Neural crest cell (in vitro differentiated cells): ENCODE results near the gene ADTRP. TPM values are rescaled to one million over a fixed set of nuclear protein-coding genes. Genes with fewer than 3 reads are reported as not detected.

Experiments
- DNase-seq: peaks from one replicate; pipeline ENCODE4 v3.0.0; 2021; ENCODE audit warnings: low read depth, mixed read lengths, low spot score
- H3K27ac Mint-ChIP-seq: one replicate; pipeline ENCODE4 v1.8.0; 2021; ENCODE audit warnings: mild to moderate bottlenecking, mixed read lengths; ENCODE audit not compliant: unreplicated experiment
- H3K27me3 Mint-ChIP-seq: 2 replicates; pipeline ENCODE4 v1.8.0; 2021; ENCODE audit warnings: low read depth, mild to moderate bottlenecking, mixed read lengths
- H3K36me3 Mint-ChIP-seq: 2 replicates; pipeline ENCODE4 v1.8.0; 2021; ENCODE audit warnings: low read depth, mild to moderate bottlenecking, mixed read lengths
- H3K4me1 Mint-ChIP-seq: 2 replicates; pipeline ENCODE4 v1.8.0; 2021; ENCODE audit warnings: mixed read lengths
- H3K4me3 Mint-ChIP-seq: one replicate; pipeline ENCODE4 v1.8.0; 2021; ENCODE audit warnings: mild to moderate bottlenecking, mixed read lengths
- H3K9me3 Mint-ChIP-seq: 2 replicates; pipeline ENCODE4 v1.8.0; 2021; ENCODE audit warnings: mixed read lengths
- total RNA-seq: library from RNA; stranded (reverse); gene quantifications from 2 replicates; pipeline ENCODE4 v1.2.1, GENCODE V29; 2021
- TF ChIP-seq, protein P1 (sequence below): fragments of 200-600 bp; sonication (generic); conservative IDR thresholded peaks from 2 replicates; pipeline ENCODE4 v1.5.0; 2021; ENCODE audit warnings: antibody characterized with exemption, mild to moderate bottlenecking

The ADTRP gene
- total RNA-seq, 1 donor from 2014 or later, result not detected

DNA sequence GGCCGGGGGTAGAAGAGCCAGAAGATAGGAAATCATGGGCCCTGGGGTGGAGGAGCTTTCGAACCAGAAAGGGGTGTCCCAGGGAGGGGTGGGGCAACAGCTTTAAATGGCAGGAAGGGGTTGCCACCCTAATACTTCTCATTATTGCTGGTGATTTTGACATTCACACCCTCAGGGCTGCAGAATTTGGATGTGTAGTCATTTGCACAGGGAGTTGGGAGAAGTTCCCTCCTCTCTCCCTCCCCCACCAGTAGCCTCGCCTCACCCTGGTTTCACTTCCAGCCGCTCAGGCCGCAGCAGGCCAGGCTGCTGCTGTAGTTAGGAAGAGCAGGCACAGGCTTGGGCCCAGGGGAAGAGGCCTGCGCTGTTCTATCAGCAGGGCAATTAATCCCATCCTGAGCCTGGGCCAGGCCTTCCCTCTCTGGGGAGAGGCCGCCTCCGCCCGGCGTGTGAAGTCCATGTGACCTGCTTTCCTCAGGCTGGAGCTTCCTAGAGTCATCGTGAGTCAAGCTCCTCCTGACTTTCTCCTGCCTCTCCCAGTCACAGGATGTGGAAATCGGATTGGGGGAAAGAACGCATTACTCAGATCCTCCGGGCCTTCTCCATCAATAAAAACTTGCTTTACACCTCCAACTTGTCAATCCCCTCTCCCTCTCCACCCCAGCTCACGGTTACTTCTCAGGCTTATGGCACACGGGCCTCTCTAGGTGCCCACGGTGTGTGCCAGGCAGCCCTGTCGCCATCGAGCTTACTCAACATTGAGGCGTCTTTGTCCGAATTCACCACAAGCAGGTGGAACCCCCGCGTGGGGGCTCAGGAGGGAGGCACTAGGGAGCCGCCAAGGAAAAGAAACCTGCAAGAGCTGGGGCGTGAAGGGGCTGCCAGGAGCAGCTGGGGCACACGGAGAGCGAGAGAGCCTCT is 7.8 kb downstream of the ADTRP start:
- peak overlapping the region; percentile 38 for H3K27ac Mint-ChIP-seq
- no peaks in the 10 kb centered on the region for H3K36me3 Mint-ChIP-seq
- no peaks in the 10 kb centered on the region for H3K27me3 Mint-ChIP-seq
- TF ChIP-seq, protein P1, sequence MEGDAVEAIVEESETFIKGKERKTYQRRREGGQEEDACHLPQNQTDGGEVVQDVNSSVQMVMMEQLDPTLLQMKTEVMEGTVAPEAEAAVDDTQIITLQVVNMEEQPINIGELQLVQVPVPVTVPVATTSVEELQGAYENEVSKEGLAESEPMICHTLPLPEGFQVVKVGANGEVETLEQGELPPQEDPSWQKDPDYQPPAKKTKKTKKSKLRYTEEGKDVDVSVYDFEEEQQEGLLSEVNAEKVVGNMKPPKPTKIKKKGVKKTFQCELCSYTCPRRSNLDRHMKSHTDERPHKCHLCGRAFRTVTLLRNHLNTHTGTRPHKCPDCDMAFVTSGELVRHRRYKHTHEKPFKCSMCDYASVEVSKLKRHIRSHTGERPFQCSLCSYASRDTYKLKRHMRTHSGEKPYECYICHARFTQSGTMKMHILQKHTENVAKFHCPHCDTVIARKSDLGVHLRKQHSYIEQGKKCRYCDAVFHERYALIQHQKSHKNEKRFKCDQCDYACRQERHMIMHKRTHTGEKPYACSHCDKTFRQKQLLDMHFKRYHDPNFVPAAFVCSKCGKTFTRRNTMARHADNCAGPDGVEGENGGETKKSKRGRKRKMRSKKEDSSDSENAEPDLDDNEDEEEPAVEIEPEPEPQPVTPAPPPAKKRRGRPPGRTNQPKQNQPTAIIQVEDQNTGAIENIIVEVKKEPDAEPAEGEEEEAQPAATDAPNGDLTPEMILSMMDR, result no peak
- no peaks in the 10 kb centered on the region for H3K9me3 Mint-ChIP-seq
- no peaks in the 10 kb centered on the region for H3K4me1 Mint-ChIP-seq
- no peak overlapping the region for H3K4me3 Mint-ChIP-seq
- no peak for DNase-seq

DNA sequence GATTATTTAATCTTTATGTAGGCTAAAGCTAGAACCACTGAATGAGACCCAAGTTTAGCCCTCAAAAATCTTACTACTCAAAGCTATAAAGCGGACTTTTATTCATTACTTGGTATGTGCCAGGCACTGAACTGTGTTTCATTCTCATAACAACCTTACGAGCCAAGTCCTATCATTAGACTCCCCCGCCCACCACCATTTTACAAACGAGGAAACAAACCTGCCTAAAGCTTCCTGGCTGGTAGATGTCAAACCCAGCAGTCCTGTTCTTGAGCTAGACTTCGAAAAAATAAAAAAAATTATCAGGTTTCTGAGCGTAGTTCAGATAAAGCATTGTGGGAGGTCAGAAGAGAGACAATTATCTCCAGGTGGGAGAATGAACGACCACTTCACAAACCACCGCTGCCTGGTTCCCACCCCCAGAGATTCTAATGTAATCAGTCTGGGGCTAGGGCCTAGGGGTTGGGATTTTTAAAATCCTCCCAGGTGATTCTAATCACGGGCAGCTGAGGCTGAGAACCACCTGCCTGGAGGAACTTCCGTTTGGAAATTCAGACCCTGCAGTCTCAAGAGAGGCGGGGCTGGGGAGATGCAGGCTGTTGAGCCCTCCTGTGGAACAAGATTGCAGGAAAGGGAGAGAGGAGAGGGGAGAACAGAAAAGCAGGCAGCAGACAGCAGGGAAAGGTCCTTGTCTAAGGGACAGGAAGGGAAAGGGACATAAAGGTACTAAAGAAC is 8.6 kb downstream of the ADTRP start:
- H3K36me3 Mint-ChIP-seq, result no peaks in the 10 kb centered on the region
- no peaks in the 10 kb centered on the region for H3K9me3 Mint-ChIP-seq
- TF ChIP-seq, protein P1, result no peak
- no peaks in the 10 kb centered on the region for H3K27me3 Mint-ChIP-seq
- H3K4me3 Mint-ChIP-seq, result no peak overlapping the region
- no peaks in the 10 kb centered on the region for H3K4me1 Mint-ChIP-seq
- peak overlapping the region; percentile 75 for H3K27ac Mint-ChIP-seq
- DNase-seq, result no peak

DNA sequence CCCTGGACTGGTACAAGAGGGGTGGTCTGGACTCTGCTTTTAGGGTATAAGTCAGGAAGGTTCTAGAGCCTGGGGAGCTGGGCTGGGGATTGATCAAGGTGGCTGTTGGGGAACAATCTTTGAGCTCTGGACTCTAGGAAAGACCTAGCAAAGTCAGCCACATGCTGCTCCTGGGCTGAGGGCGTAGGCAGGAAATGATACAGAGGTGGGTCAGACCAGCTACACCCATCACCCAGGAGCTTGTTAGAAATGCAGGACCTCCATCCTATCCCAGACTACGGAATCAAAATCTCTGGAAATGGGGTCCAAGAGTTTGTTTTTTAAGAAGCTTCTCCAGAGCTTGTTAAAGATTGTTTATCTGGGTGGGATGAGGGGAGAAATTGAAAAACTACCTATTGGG is 9.4 kb downstream of the ADTRP start:
- peaks cover 1% of the 10 kb centered on the region for H3K4me1 Mint-ChIP-seq
- no peaks in the 10 kb centered on the region for H3K27me3 Mint-ChIP-seq
- H3K27ac Mint-ChIP-seq, result no peak overlapping the region
- no peaks in the 10 kb centered on the region for H3K36me3 Mint-ChIP-seq
- no peak overlapping the region for H3K4me3 Mint-ChIP-seq
- H3K9me3 Mint-ChIP-seq, result no peaks in the 10 kb centered on the region
- TF ChIP-seq, protein P1, result no peak
- no peak for DNase-seq

DNA sequence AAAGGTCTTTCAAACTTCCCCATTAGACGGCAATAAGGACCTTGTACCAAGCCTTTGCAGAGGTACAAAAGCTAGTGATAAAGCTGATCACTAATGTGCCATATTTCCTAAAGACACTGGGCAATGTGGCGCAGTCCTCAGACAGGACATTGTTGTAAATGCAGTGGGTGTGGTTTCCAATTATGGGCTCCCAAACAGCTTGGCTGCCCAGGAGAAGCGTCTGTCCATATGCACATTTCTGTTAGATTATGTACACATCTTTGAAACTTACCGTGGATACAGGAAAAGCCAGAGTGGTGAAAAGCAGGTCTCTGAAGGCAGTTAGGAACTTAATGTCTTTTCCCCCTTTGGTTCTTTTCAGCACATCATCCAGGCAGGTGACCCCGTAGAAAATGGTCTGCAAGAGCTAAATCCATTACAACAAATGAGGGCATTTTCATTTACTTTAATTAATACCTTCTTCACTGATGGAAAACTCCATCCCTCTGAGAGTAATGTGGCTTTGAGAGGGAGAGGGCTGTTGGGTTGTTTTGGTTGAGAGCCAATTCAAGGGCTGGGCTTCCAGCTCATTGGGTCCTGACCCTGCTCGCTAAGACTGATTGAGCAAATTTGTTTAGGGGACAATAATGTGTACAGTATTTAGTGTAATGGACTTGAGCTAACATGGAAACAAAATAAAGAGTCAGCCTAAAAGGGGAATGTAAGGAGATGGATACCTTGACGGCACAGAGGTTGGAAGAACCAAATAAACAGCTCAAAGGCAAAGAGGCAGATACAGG is 10.4 kb downstream of the ADTRP start:
- no peak overlapping the region for H3K4me3 Mint-ChIP-seq
- TF ChIP-seq, protein P1, result no peak
- no peak overlapping the region for H3K27ac Mint-ChIP-seq
- H3K36me3 Mint-ChIP-seq, result no peaks in the 10 kb centered on the region
- DNase-seq, result no peak
- H3K9me3 Mint-ChIP-seq, result no peaks in the 10 kb centered on the region
- no peaks in the 10 kb centered on the region for H3K27me3 Mint-ChIP-seq
- peaks cover 12% of the 10 kb centered on the region for H3K4me1 Mint-ChIP-seq

DNA sequence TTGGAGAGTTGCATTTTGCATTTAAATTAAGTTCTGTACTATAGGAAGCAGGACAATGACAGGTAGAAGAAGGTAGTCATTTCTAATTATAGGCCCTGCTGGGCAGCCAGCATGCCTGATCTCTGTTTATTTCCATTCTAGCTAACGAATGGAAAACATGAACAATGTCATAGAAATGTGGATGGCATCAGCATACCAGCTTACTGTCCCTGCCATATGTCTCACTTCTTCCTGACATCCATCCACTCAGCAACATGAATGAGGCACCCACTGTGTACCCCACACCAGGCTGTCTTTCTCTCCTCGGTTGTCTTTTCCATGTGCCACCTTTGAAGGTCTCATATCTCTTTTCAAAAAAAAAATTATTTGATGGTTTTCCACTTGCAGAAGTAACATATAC is 11.1 kb downstream of the ADTRP start:
- H3K27me3 Mint-ChIP-seq, result no peaks in the 10 kb centered on the region
- TF ChIP-seq, protein P1, result no peak
- no peaks in the 10 kb centered on the region for H3K36me3 Mint-ChIP-seq
- H3K27ac Mint-ChIP-seq, result no peak overlapping the region
- no peak overlapping the region for H3K4me3 Mint-ChIP-seq
- peaks cover 16% of the 10 kb centered on the region for H3K4me1 Mint-ChIP-seq
- no peaks in the 10 kb centered on the region for H3K9me3 Mint-ChIP-seq
- DNase-seq, result no peak
